Fibroblast of lung (primary cell): Measurements from ENCODE around the gene TMEM33. TPM values are rescaled to one million over a fixed set of nuclear protein-coding genes. Genes with fewer than 3 reads are reported as not detected.

ENCODE experiments used
- DNase-seq, 2 donors: peaks; one replicate each; pipeline versions ENCODE4 v3.0.0 to v3.0.0-alpha.2; 2010; ENCODE audit warnings: low read depth in 2 of 2
- H2AFZ ChIP-seq: 2 replicates; pipeline ENCODE4 v1.5.1; 2012; ENCODE audit warnings: low read length, control low read depth, inconsistent platforms
- H3K27ac ChIP-seq: 2 replicates; pipeline ENCODE4 v1.5.1; 2011; ENCODE audit warnings: low read length, control low read depth; ENCODE audit not compliant: insufficient read depth
- H3K27me3 ChIP-seq: 2 replicates; pipeline ENCODE4 v1.5.1; 2011; ENCODE audit warnings: mild to moderate bottlenecking, low read length; ENCODE audit not compliant: control insufficient read depth, insufficient read depth
- H3K36me3 ChIP-seq: 2 replicates; pipeline ENCODE4 v1.5.1; 2011; ENCODE audit warnings: low read length; ENCODE audit not compliant: control insufficient read depth, insufficient read depth
- H3K4me1 ChIP-seq: 2 replicates; pipeline ENCODE4 v1.5.1; 2011; ENCODE audit warnings: low read length; ENCODE audit not compliant: control insufficient read depth, insufficient read depth; ENCODE audit errors: extremely low read depth
- H3K4me2 ChIP-seq: 2 replicates; pipeline ENCODE4 v1.5.1; 2011; ENCODE audit warnings: low read length, control low read depth; ENCODE audit not compliant: insufficient read depth; ENCODE audit errors: extremely low read depth
- H3K4me3 ChIP-seq, 4 experiments: fragments of 200-600 bp in 1 of 4; sonication (generic) in 1 of 4; replicated peaks in 1 of 4; 2 replicates each; pipeline ENCODE4 v1.5.1; 2011 to 2016; ENCODE audit warnings: low read length in 4 of 4, low read depth in 3 of 4, mild to moderate bottlenecking in 3 of 4, control low read depth in 2 of 4, inconsistent platforms in 1 of 4, mixed read lengths in 1 of 4; ENCODE audit not compliant: insufficient read depth in 1 of 4; ENCODE audit errors: control extremely low read depth in 1 of 4
- H3K79me2 ChIP-seq: 2 replicates; pipeline ENCODE4 v1.5.1; 2012; ENCODE audit warnings: mild to moderate bottlenecking, low read length, inconsistent platforms; ENCODE audit not compliant: control insufficient read depth, insufficient read depth
- H3K9ac ChIP-seq: 2 replicates; pipeline ENCODE4 v1.5.1; 2011; ENCODE audit warnings: mild to moderate bottlenecking, low read length, control low read depth; ENCODE audit not compliant: insufficient read depth
- H3K9me3 ChIP-seq: 2 replicates; pipeline ENCODE4 v1.5.1; 2012; ENCODE audit warnings: low read depth, low read length; ENCODE audit not compliant: control insufficient read depth, insufficient read depth
- H4K20me1 ChIP-seq: 2 replicates; pipeline ENCODE4 v1.5.1; 2011; ENCODE audit warnings: low read length; ENCODE audit not compliant: control insufficient read depth, insufficient read depth; ENCODE audit errors: extremely low read depth
- CTCF ChIP-seq, 2 donors: IDR thresholded peaks in 1 of 2; conservative IDR thresholded peaks in 1 of 2; 1 replicate in 1 of 2; 2 replicates in 1 of 2; pipeline ENCODE4 v1.5.1; 2011 to 2012; ENCODE audit warnings: low read length in 2 of 2, control low read depth in 1 of 2, inconsistent platforms in 1 of 2, low read depth in 1 of 2, mild to moderate bottlenecking in 1 of 2
- EZH2 ChIP-seq: IDR thresholded peaks from 2 replicates; pipeline ENCODE4 v1.5.1; 2012; ENCODE audit warnings: low read length, control low read depth, mild to moderate bottlenecking; ENCODE audit errors: missing control alignments
- polyA plus RNA-seq, 2 donors: library from polyadenylated mRNA; depleted of rRNA in 1 of 2; stranded (reverse) in 1 of 2; unstranded in 1 of 2; fragments of >200 nt; gene quantifications; 2 replicates each; pipeline ENCODE4 v1.2.1, GENCODE V29; 2011 to 2012; ENCODE audit warnings: missing spikeins in 1 of 2
- total RNA-seq: library from RNA; depleted of rRNA; stranded (reverse); fragments of >200 nt; gene quantifications from 2 replicates; pipeline ENCODE4 v1.2.1, GENCODE V29; 2014

The TMEM33 gene
- total and polyA plus RNA-seq, 2 donors (not counting 1 experiment from before 2014, with no cell fraction given) = 39.0 to 39.3 TPM

- H3K36me3 ChIP-seq = no peaks in the 10 kb centered on the region
- no peak overlapping the region for H2AFZ ChIP-seq
- H3K4me3 ChIP-seq = no peak overlapping the region
- no peak overlapping the region for H3K27ac ChIP-seq
- TF ChIP-seq EZH2 = no peak
- TF ChIP-seq CTCF (conservative IDR thresholded peaks at IDR 0.05 in 1 of 2, IDR thresholded peaks at IDR 0.05 in 1 of 2; ENCODE audit: low read depth in 1 of 2, low read length in 2 of 2) = no peak
- no peaks in the 10 kb centered on the region for H3K9me3 ChIP-seq
- H3K4me2 ChIP-seq = no peak overlapping the region
- H3K4me1 ChIP-seq = no peaks in the 10 kb centered on the region
- H3K27me3 ChIP-seq = no peaks in the 10 kb centered on the region
- peaks cover 18% of the 10 kb centered on the region for H3K79me2 ChIP-seq
- no peak overlapping the region for H3K9ac ChIP-seq
- DNase-seq = no peak
- no peaks in the 10 kb centered on the region for H4K20me1 ChIP-seq
These were observed 64.1 kb downstream of the TMEM33 start for GRCh38 chr4:41999321-41999720.

- no peak overlapping the region for H3K27ac ChIP-seq
- no peak overlapping the region for H3K4me3 ChIP-seq
- TF ChIP-seq CTCF (conservative IDR thresholded peaks at IDR 0.05 in 1 of 2, IDR thresholded peaks at IDR 0.05 in 1 of 2; ENCODE audit: low read depth in 1 of 2, low read length in 2 of 2) (no peak), EZH2 (no peak)
- H3K4me1 ChIP-seq = no peaks in the 10 kb centered on the region
- peaks cover 3% of the 10 kb centered on the region for H3K36me3 ChIP-seq
- H3K79me2 ChIP-seq = peaks cover 20% of the 10 kb centered on the region
- H2AFZ ChIP-seq = no peak overlapping the region
- H3K27me3 ChIP-seq = no peaks in the 10 kb centered on the region
- H3K4me2 ChIP-seq = no peak overlapping the region
- no peak overlapping the region for H3K9ac ChIP-seq
- peaks cover 2% of the 10 kb centered on the region for H4K20me1 ChIP-seq
- DNase-seq = no peak
- H3K9me3 ChIP-seq = no peaks in the 10 kb centered on the region
These were observed 73.0 kb downstream of the TMEM33 start for GRCh38 chr4:42008011-42008786.

Other genes starting within 250 kb of the TMEM33 start
- not detected in 2 replicates for gene PHOX2B, start 186.7 kb upstream of the TMEM33 start, total RNA-seq
- gene PHOX2B, start 186.7 kb upstream of the TMEM33 start, polyA plus RNA-seq = not detected in 2 replicates
- gene DCAF4L1, start 46.3 kb downstream of the TMEM33 start, total RNA-seq = under 0.01 and 0.17 TPM in 2 replicates
- 0.01 and 0.02 TPM in 2 replicates for gene DCAF4L1, start 46.3 kb downstream of the TMEM33 start, polyA plus RNA-seq
- 41.9 and 56.5 TPM in 2 replicates for gene SLC30A9, start 55.1 kb downstream of the TMEM33 start, total RNA-seq
- gene SLC30A9, start 55.1 kb downstream of the TMEM33 start, polyA plus RNA-seq = 56.3 and 65.2 TPM in 2 replicates
- under 0.01 TPM in 1 of 2 replicates, not detected in the other for gene BEND4, start 217.2 kb downstream of the TMEM33 start, total RNA-seq
- 0.02 and 0.03 TPM in 2 replicates for gene BEND4, start 217.2 kb downstream of the TMEM33 start, polyA plus RNA-seq